GM18909 (cell line): Measurements from ENCODE around the gene ARFRP1.

Source experiments
- ATAC-seq: cut with Tn5 transposase; IDR thresholded peaks from one replicate; pipeline ENCODE4 v1.9.1; 2021; ENCODE audit warnings: mild to moderate bottlenecking; ENCODE audit not compliant: unreplicated experiment, poor library complexity

ARFRP1 gene, protein sequence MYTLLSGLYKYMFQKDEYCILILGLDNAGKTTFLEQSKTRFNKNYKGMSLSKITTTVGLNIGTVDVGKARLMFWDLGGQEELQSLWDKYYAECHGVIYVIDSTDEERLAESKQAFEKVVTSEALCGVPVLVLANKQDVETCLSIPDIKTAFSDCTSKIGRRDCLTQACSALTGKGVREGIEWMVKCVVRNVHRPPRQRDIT

DNA sequence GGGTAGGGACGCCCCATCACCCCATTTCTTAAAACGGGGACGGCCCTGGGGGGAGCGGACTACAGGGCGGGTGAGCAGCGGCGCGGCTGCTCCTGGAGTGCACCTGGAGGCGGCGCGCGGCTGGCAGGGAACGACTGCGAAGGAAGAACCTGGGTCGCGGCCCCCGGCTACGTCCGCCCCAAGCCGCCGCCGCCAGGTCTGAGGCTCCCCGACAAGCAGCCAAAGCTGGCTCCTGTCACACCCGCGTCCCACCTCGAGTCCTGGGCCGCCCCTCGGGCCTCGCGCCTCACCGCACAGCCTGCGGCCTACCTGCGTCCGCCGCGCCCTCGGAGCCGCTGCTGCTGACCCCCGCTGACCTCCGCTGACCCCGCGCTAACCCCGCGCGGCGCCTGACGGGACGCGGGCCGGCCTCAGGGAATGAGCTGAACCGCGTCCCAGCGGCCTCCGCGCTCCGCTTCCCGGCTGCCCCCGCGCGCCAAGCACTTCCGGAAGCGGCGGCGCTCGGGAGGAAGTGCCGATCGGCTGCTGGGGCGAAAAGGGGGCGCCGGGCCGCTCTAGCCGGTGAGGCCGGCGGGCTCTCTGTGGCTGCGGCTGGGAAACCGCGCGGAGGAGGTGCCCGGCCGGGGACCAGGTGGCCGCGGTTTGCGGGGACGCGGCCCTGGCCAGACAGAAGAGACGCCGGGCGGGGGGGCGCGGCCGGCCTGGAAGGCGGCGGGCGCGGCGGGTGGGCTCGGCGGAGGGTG is at the start of gene ARFRP1, which contains the start of gene ZGPAT:
Gene ARFRP1 (minus strand): TSS at position 419 of the 743 bp plus-strand sequence. CDS start 885 bp downstream, outside the sequence.
Gene ZGPAT (plus strand): TSS at position 482 of the 743 bp plus-strand sequence. CDS start 542 bp downstream, outside the sequence.
- ATAC-seq = peak; percentile 73

DNA sequence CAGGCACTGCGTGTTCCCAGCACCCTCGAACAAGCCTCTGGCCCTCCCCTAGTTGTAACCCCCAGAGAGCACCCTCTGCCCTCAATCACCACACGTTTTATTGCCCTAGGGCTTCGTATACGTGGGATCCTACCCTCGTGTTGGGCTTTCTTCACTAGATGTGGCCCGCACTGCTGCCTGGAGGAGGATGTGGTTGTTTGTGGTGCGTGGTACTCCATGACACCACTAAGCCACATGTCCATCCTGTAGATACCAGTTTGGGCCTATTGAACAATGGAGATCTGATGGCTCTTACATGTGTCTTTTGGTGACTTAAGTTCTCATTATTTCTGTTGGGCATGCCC is 48.8 kb upstream of the ARFRP1 start:
- ATAC-seq = no peak

DNA sequence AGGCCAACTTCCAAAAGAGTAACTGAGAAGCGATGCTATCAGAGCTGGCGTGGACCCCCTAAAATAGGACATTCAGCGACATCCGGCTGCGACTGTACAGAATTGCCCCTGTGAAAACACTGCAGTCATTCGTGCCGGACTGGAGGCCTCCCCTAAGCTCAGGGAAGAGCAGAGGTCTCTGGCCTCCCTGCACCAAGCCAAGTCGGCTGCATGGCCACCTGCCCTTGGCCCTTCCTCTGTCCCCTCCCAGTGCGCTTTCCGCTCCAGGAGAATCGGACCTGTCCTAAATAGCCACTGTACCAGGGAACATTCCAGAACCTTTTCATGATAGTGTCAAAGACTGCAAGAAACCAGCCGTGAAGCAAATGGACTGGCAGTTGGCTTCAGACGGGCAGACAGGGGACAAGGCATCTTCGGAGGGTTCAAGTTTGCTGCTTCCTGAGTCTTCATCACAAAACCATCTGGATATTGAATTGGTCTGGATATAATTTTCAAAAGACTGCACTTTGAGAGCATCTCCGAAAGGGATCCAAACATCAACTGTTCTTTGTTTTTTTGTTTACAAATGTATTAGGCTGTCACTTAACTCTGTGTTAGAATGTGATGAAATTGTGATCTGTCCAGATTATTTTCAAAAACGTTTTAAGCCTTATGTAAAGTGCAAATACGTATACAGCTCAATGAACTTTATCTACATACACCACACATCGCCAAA is 48.3 kb upstream of the ARFRP1 start:
- no peak for ATAC-seq

DNA sequence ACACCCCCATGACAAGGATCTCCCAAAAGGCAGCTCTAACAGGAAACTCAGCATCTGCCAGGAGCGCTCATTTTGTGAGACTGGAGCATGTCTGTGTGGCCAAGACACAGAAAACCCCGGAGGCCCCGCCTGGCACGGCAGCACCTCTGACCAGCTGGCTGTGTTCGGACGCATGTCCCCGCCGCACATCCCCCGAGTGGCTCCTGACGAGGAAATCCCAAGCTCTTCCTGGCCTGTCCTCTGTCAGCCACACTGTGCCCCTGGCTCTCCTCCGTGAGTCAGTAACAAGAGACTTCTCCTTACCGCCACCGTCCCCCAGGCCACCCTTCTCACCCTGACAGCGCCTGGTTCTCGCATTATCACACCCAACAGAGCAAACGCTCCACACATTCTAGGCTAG is 46.2 kb upstream of the ARFRP1 start:
- no peak for ATAC-seq

DNA sequence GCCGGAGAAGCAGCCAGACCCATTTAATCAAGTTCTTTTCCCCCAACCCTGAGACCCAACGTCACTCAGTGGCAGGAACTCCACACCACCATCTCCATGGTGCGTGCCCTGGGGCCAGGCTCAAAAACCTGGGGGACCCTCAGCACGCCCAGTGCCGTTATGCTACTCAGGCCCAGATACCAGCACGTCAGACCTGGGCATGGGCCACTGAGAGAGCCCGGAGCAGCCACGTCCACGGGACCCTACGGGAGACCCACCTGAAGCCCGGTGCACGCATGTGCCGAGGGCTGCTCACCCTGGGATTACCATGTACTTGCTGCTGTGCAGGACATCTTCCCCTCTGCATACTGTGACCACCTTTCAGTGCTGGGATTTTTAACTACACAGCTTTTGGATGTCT is 45.6 kb upstream of the ARFRP1 start:
- no peak for ATAC-seq

DNA sequence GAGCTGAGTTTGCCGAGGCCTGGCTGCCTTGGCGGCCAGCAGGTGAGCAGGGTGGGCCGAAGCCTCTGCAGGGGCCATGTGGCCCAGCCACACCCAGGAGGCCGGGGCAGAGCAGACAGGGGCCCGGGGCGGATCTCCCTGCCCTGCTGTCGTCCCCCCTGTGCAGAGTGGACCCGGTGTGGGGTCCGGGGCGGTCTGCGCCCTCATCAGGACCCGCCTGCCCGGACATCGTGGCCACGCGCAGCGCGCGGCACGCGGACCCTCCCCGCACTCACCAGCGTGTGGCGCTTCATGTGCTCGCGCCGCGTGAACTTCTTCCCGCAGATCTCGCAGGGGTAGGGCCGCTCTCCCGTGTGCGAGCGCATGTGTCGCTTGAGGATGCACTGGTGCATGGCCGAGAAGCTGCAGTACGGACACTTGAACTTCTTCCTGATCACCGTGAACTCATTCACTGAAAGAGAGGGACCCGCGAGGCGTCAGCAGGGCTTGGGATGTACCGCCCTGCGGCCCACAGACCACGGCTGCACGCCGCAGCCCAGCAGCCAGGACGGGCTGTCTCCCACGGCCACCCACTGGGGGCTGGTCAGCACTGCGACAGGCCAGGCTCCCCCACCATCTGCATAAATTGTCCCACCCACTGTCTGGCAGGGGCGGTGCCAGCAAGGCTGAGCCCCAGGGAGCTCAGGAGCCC is 44.8 kb upstream of the ARFRP1 start:
- no peak for ATAC-seq

DNA sequence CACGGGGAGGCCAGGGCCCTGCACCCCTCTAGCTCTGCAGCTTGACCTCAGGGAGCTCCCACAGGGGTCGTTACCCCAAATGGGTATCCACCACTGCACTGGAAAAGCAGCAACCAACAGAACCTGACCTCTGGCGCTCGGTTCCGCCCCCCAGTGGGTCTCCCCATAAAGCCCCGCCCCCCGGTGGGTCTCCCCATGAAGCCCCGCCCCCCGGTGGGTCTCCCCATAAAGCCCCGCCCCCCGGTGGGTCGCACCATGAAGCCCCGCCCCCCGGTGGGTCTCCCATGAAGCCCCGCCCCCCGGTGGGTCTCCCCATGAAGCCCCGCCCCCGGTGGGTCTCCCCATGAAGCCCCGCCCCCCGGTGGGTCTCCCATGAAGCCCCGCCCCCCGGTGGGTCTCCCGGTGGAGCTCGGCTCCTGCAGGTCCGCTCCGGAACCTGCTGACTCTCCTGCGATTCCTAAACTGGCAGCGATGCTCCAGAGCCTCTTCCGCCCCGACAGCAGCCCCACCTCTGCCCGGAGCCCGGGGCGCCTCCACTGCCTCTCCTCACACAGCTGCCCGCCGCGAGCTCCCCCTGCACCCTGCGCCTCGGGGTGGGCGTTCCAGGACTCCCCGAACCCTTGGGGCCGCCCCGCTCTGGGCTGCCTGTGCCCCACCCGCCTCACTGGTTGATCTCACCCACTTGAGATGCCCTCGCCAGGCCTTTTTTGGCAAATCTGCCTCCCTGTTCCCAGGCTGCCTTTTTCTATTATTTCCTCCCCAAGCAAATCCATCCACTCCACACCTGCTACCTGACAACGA is 43.9 kb upstream of the ARFRP1 start:
- ATAC-seq = no peak

DNA sequence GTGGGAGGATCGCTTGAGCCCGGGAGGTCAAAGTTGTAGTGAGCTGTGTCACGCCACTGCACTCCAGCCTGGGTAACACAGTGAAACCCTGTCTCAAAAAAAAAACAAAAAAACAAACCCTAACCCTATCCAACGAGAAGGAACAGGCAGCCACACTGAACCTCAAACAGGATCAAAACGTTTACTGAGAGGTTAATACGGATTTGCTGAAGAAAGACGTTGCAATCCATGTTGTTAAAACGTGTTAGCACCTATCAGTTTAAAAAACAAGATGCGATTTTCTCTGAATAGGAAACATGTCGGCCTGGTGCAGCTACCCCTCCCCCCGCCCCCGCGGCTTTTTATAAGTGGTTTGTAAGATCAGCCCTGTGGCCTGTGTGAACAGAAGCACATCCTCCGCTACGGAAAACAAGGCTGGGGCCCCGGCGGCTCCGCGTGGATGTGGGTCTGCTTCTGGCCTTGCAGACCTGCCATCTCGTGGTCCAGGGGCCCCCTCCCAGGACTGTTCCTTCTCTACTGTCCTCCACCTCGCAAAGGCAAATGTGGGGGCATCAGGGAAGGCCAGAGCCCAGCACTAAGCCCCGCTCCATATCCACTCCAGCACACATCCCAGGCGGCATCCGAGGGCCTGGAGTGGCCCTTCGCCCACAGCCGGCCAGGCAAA is 43.2 kb upstream of the ARFRP1 start:
- no peak for ATAC-seq

DNA sequence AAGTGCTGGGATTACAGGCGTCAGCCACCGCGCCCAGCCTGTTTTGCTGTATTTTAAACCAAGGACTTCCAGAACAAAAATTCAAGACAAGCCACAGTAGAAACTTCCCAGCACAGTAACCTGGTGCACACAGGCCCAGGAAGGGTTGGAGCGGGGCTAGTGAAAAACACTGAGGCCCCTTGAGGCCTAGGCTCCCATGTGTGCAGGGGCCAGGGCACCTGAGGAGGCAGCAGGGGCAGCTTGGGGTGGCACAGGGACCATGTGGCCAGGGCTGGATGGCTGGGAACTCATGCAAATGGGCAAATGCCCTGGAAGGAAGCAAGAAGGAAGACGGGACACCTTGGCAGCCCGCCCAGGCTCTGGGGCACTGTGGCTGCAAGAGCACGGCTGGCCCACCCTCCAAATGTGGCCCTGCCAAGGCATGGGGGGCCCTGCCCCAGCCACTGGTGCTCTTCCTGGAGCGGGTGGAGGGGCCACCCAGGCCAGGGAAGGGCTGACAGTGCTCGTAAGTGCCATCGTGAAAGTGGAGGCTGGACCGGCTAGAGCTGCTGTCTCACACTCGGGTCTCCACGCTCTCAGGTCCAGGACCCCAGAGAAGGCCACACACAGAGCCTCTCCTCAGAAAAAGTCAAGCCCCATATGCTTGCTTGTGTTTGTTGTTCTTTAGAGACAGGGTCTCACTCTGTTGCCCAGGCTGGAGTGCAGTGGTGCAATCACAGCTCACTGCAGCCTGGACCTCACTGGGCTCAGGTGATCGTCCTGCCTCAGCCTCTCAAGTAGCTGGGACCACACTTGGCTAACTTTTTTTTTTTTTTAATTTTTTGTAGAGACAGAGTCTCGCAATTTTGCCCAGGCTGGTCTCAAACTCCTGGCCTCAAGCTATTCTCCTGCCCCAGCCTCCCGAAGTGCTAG is 42.1 kb upstream of the ARFRP1 start:
- ATAC-seq = no peak

DNA sequence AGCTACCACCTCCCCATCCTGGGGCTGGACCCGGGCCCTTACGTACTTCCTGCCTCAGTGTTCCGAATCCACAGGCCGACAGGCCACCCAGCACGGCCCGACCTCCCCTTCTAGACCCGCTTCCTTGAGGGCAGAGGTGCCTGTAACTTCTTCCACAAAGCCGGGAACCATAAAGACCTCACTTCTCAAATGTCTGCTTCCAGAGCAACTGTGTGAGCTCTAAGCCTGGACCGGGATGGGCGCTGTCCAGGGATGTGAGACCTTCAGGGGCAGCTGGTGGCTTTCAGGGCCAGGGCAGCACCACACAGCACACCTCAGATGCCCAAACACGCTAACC is 41.1 kb upstream of the ARFRP1 start:
- no peak for ATAC-seq

DNA sequence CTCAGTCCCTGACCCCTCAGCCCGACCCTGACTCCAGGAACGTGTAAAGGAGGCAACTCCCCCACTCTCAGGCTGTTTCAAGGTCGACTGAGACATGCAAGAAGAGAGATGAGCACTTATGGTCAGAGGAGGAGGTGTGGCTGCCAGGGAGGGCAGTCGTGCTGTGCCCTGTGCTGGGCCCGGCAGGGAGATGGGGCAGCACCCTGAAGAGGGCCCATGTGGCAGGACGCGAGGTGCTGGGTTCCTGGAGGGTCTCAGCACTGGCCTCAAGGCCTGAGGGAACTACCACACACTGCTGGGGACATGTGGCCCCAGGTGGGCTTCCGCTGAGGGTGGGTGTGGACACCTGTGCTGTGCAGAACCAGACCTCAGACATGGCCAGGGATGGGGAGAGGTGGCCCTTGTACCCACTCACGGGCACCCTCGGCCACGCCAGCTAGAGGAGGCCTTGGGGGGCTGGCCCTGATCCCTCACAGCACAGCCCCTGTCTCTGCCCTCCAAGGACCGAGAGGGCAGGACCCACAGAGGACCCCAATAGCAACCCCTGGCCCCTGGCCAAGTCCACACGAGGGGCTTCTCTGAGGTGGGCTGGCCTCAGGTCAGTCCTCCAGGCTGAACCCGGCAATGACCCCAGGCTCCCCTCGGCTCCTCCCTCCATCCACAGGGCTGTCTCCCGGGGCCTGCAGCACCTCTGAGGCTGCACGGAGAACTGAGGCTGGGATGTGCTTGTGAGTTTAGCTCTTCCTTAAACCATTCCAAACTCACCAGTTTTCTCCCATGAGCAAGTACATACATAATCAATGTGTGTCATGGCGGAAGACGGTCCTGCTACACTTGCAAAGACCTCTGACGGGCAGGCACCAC is 40.5 kb upstream of the ARFRP1 start:
- no peak for ATAC-seq

DNA sequence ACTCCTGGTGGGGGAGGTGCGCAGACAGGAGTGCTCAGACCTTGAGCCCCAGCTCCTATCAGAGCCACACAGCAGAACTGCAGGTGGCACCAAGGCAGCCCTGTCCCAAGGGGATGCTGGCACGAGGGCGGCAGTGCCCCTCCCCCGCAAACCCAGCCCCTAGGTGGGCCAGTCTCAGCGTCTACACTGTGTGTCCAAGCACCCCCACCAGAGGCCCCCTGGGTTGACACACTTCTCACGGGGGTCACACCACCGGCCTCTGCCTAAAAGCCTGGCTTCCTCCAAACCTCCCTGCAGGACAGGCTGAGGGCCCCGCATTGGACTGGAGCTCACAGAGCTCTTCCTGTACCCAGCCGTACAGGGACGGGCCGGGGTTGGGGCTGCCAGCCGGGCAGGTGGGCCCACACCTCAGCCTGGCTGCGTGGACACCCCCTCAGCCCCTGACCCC is 39.9 kb upstream of the ARFRP1 start:
- no peak for ATAC-seq

DNA sequence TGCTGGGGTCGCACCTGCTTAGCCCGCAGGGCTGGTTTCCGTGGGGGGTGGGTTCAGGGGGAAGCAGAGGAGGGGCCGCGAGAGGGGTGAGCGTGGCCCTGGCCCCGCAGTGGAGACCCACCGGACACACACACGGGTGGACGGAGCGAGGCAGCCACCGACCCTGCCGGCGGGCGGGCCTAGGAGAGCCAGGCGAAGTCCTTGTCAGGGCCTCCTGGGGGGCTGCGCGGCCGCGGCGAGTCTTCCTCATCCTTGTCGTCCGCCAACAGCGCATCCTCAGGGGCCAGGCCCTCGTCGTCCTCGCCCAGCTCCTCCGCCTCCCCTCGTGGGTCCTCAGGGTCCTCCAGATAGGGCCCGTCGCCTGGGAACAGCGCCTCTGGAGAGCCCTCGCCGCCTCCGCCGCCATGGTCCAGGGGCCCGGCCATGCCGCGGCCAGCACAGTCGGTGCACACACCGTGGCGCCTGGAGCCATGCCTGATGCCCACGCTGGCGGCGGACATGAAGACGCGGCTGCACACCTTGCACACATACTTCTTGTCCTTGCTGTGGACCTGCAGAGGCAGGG is 39.1 kb upstream of the ARFRP1 start:
- ATAC-seq = no peak

DNA sequence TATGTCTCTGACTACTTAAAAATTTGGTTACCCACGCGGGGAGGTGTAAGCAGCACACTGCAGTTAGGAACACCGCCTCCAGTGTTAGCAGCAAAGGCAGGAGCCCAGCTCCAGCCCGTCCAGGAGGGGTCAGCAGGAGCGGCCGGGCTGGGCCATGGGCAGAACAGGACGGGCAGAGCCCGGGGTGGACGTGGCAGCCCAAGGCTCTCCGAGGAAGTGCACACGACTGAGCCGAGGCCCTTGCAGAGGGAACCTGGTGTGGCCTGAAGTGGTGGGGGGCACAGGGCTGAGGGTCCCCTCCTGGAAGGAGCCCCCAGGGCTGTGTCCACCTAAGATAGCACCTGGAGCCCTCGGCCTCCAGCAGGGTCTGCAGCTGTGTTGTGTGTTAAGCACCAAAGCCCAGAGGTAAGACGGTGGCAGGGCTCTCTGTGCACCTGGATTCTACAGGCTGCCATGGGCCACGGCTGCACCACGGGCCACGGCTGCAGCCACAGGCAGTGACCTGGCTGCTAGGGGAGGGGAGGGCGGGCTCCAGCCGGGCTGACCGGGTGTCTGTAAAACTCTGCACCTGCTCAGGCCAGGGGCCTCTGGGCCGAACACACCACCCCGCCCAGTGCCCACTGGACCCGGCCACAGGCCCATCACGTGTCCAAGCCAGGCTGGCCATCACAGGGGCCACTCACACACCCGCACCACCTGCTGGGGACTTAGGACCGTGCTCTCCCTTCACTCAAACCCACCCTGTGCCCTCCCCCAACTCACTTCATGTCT is 38.4 kb upstream of the ARFRP1 start:
- no peak for ATAC-seq

DNA sequence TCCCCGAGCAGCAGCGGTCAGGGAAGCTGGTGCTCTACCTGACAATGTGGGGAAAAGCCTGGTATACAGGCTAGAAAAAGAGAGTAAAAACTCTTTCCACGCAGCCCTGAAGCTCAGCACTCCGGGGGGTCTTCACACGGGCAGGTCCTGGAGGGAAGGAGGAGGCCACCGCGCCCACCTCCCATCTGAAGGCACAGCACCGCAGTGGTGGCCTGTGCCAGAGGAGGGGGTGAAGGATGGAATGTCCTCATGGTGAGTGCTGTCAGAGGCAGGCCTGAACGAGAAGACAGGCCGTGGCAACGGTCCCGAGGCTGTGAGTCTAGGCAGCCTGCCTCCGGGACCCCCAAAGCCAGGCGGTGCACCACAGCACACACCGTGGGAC is 37.6 kb upstream of the ARFRP1 start:
- no peak for ATAC-seq

DNA sequence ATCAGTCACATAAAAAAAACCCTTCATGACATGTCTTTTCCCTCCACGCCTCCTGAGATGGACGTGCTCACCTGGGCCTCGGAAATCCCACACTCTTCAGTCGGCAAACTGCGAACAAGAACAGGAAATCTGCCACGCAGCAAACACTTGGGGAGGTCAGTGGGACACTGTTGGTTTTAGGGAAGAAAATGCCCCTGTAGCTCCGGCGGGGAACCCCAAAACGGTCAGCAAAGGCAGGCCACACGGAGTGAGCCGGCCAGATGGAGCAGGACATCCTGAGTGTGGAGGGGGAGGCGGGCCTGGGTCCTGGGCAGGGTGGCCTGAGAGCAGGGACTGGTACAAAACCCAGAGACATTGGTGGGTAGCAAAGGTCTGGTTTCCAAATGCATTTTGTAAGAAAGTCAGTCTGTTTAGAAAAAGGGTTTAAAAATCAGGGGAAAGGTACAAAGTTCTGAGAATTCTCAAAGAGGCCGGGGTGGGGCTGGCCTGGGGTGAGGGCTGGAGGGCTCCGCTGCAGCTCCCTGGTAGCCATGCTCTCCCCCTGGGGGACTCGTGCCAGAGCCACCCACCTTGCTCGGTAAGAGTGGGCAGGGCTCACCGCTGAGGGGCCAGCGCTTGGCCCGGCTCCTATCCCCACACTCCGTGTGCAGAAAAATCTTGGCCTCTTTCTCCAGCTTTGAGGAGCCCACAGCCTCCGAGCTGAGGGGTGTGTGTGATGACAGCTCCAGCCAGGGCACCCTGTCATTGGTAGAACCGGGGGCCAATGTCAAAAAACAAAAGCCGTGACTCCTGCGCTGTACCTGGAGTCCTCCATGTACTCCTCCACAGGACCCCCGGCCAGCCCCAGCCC is 37.0 kb upstream of the ARFRP1 start:
- no peak for ATAC-seq
